ENCODE measurements around the gene DLD.
"Not testable (repeated sequence)": the region's sequence is repeated elsewhere in the genome, so short reads cannot be mapped to it uniquely, and the experiment has no call there.

The DLD gene

DNA sequence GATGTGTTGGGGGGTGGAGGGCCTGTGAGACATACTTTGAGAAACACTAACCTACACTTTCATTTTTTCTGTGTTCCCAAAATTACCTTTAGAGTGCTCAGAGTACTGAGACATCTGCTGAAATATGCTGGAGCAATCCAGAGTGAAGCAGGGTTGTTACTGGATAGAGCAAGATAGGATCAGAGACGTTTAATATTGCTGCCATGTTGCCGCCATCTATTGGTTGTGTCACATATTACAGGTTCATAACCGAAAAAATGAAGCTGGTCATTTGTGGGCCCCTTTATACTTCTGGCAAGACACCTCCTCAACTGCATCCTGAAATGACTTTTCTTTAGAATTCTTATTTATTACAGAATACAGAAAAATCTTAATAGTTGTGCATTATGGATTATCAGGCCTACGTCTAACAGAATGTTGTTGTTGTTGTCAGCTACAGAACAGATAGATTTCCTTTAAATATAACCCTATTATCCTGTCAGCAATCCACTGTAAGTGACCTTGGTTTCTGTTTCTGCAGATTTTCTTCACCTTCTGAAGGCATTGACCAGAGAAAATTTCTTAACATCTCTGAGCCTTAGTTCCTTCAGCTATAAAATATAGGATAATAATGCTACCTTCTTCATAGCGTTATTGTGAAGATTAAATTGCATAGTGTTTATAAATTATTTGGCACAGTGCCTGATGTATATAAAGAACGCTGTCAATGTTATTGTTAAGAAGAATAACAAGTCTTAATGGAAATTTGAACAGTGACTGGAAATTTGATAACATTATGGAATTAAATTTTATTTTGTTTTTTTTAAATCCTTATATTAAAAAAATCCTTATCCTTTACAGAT, 16.2 kb upstream of the DLD start:
- DNase-seq: peak; percentile 63

DNA sequence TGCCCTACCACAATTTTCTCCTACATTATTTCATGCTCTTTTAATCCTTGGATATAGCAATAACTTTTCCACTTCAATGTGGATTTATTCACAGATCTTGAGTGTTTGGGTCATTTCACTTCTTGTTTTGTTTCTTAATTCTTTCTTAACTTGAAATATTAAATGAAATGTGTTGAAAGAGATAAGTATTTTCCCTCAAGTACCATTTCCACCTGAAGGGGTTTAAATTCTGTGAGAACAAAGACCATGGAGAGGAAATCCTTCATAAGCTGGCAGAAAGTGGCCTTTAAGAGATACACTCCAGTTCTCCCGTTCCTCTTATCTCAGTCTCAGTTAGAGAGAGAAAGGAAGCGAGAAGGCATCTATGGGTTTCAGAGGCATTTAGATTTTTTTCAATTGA, 14.1 kb upstream of the DLD start:
- DNase-seq: no peak

DNA sequence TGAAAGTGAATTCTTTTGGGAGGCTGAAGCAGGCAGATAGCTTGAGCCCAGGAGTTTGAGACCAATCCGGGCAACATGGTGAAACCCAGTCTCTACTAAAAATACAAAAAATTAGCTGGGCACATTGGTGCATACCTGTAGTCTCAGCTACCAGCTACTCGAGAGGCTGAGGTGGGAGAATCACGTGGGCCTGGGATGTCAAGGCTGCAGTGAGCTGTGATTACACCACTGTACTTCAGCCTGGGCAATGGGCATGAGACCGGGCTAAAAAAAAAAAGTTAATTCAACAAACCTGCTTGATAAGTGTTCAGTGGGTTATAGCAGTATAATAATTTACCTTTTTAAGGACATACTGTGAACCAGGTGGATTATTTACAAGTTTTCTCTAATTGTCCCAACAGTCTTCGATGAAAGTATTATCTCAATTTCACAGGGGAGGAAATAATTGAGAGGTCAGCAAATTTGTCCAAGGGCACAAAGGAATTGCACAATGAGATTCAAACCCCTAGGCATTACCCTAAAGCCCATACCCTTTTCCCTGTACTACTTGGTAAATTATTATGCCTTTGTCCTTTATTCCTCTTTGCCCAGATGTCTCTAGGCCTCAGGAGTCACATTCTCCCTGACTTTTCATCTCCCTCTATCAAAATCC, 13.1 kb upstream of the DLD start:
- DNase-seq: no peak

DNA sequence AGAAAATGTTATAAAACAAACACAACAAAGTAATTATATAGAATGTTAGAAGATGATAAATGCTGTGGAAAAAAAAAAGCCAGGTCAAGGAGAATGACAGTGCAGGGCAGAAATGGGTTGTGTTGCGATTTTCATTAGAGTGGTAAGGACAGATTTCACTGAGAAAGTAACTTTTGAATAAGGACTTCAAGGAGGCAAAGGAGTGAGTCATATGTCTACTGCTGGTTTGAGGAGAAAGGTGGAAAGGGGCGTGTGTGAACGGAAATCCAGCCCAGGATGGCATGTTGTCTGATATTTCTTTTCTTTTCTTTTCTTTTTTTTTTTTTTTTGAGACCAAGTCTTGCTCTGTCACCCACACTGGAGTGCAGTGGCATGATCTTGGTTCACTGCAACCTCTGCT, 12.3 kb upstream of the DLD start:
- no peak for DNase-seq

DNA sequence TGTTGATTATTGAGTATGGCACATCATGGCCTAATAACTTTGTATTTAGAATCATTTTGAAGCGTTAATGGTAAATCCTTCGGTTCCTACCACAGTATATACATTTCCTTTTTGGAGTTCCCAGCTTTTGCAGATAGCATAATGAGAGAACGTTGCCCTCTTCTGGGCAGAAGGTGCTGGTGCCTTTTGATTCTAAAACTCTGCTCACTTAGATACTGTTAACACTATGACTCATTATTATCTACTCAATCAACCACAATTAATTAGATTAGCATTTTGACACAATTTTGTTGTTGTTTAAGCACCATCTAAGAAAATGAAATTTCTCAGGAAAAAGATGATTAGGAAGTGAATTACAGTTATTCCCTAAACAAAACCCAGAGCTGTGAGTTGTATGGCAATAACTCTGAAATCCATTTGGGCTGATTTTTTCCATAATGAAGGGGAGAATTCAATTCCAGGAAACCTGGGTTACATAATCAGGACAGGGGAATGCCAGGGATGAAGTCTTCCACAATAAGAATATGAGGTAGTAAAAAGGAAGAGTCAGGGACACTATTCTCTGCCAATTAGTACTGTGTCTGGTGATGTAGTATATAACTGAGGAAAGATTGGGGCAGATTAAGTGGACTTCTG, 11.5 kb upstream of the DLD start:
- DNase-seq: peak; percentile 57

DNA sequence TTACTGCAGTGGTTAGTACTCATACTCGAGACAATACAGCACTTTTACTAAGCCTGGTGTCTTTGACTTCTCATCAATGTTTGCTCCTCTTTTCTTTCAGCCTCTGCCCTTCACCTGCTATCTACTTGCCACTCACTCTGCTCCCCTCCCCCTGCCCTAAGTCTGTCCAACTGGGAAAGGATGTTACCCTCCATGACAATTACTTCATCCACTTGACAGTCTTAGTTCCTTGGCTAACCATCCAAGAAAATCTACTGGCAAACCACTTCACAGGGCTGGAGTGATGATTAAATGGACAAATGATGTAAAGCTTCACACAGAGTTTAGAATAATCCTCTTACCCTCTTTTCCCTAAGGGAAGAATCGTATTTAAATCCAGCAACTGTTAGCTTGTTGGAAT, 8.2 kb upstream of the DLD start:
- no peak for DNase-seq

DNA sequence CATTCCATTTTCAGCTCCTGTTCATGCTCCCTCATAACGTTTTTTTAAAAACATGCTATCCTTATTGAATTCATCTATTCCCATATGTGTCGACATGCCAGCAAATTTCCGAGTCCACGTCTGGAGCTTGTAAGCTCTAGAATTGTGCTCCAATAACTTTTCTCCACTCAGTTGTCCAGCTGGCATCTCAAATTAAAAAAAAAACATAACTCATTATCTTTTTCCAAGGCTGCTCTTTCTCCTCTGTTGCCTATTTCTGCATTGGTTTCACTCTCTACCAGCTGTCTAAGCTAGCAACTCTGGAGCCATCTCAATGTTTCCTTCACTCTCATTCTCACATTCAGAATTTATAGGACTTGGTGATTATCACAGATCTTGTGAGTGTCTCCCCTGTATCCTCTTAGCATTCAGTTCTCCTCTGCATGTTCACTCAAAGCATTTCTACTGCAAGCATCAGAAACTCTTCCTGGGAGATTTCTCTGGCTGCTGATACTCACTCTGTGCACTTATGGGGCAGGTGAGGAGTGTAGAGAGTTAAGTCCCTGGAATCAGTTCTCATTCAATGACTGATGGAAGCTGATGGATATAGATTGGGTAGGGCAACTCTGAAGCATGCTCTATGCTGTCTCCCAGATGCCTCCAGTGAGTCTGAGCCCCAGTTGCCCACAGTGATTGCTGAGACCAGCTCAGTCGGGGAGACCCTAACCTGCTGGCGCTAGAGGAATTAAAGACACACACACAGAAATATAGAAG, 6.7 kb upstream of the DLD start:
- no peak for DNase-seq

DNA sequence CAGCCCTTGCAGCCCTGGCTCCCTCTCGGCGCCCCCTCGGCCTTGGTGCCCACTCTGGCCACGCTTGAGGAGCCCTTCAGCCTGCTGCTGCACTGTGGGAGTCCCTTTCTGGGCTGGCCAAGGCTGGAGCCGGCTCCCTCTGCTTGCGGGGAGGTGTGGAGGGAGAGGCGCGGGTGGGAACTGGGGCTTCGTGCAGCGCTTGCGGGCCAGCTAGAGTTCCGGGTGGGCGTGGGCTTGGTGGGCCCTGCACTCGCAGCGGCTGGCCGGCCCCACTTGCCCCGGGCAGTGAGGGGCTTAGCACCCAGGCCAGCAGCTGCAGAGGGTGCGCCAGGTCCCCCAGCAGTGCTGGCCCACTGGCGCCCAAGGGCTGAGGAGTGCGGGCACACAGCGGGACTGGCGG, 3.2 kb upstream of the DLD start:
- not testable (repeated sequence) for DNase-seq

DNA sequence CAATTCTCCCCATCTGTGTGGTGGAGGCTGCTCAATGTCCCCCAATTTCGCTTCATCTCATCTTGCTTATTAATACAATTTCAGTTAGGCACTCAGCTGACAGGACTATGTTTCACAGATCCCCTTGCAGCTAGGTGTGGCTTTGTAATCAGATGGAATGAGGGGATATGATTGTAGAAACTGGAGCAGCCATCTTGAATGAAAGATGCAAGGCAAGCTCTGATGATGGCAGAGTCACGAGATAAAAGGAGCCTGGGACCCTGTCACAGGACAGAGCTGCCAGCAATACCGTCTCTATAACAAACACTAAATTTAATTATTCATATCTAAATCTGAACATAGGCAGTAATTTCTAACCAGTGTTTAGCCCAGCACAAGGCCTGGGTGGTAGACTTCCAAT, 991 bp upstream of the DLD start:
- DNase-seq: no peak

DNA sequence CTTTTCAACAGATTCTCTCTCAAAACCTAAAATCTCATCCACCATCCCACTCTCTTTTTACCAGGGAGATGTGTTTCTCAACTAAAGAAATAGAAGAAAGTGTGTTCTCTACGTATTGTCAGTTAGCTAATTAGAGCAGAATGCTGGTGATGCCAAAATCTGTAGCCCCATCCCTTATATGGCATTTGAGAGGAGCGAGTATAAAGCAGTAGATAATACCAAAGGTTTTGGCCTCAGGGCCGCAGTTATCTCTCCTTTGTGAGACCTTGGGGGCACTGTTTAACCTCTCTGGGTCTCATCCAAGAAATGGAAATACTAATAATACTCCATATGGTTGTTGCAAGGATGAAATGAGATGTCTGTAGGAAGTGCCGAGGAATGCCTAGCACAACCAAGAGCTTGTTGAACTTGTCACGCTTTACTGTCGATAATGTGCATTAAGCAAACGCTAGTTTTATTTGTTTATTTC, 456 bp upstream of the DLD start:
- no peak for DNase-seq

DNA sequence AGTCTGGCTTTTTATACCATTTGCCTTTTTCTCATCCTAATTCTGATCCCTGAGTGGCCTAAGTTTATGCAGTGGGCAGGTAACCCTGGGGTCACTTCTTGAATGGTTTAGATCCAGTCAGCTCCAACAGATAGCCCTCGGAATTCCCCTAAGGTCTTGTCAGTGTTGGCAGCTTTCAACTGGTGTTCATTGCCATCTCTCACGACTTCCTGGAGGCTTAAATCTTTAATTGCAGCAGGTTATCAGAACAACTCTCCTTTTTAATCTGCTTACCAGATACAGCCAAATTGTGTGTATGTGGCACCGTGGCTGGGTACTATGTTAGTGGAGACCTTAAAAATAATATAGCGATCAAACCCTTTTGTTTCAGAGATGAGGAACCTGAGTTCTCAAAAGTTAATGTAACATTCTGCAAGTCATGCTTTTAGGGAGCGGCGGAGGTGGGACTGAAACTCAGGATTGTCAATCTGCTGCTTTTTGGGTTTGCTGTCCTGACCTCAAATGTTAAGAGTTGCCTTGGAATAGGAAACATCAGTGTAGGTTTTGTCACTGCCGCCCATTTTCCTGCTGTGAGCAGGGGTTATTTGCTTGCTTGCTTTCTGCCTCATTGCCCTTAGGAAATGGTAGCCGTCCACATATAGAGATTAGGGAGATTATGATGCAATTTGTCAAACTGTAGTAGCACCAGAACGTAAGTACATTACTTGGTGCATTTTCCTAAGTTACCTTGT, 818 bp downstream of the DLD start:
- peak; percentile 39 for DNase-seq

DNA sequence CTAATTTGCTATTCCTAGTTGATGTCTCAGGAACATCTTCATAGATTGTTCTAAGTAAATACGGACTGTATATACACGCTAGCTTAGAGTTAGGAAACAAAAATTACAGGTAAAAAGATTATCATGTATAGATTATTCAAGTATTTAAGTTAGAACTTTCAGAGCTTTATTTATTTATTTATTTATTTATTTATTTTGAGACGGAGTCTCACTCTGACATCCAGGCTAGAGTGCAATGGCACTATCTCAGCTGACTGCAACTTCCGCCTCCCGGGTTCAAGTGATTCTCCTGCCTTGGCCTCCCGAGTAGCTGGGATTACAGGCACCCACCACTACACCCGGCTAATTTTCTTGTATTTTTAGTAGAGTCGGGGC, 1.4 kb downstream of the DLD start:
- not testable (repeated sequence) for DNase-seq

DNA sequence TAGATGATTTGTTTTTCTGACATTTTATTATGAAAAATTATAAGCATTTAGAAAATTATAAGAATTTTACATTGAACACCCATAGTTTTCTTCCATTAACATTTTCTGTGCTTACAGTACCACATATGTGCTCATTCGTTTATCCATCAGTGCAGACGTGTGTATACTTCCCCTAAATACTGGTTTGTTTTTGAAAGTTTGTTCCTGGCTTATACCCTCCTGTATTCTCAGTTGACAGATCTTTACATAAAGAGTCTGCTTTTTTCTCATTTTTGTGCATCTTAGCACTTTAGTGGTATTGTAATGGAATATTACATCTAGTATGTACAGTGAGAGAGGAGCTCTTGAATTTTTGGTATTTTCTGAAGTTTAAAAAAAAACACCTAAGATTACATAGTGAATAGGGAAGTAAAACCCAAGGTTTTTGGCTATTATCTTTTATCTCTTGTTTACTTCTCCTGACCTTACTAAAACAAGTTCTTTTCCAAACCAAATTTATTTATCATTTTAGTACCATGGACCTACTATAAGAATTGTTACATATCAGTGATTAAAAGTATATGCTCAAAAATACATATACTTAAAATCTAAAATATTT, 8.1 kb downstream of the DLD start:
- no peak for DNase-seq

DNA sequence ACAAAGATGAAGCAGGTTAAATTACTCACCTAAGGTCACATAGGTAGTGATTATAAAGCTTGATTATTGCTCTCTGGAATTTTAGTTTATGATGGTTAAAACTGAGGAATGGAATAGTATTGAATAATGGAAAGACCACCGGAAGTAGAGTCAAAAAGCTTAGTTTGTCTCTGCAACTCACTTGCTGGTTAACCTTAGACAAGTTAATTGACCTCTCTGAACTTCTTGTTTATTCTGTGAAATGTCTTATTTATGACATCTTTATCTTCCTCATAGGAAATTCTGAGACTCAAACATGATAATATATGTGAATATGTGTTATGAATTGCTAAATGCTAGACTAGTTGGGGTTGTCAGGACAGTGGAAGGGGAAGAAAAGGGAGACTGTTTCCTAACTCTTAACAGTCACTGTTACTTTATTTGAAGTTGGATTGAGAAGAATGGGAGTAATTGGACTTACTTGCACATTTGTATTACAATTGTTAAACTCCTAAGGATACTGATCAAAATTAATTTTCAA, 9.6 kb downstream of the DLD start:
- DNase-seq: no peak

DNA sequence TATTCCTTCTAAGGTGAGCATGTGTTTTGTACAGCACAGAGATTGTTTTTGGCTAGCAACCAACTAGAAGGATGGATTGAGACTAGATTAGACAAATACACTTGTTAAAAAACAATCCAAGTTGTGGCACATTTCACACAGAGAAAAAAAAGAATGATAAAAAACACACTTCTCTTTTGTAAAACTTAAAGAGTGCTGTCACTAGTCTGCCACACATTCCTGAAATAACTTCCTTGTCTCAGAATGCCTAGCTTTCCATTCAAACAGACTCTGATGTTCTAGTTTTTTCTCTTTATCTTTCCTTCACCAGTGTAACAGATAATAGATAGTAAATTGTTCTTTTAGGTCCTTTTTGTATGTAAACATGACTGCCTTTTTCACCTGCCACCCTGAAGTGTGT, 11.4 kb downstream of the DLD start:
- peak; percentile 12 for DNase-seq

DNA sequence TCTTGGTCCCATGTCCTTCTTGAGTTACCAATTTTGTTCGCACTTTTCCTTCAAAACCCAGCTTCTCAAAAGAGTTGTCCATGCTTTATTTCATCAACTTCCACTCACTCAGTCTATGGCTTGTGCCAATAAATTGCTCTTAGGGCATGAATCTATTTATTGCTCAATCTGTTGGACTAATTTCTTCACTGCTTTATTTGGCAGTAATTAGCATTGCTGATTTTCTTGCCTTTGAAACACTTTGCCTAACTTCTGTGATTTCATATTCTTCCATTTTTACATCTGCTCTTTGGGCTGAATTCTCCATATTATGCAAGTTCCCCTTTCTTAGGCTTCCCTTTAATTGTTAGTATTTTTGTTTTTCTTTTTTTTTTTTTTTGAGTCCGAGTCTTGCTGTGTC, 16.8 kb downstream of the DLD start:
- no peak for DNase-seq

DNA sequence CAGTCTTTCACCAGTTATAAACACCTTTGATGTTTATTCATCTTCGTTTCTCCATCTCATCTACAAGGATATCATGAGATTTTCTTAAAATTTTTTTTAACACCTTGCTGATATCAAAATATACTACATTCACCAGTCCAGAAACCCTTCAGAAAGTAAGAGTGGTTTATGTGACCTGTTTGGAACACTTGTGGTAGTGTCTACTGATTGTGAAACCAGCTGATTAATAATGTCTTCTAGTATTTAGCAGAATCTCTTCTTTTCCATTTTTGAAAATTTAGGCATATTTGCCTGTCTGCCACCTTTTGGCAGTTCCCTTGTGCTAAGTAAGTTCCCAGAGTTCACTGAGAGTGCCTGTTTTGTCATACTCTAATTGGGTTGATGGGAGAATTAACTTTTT, 18.5 kb downstream of the DLD start:
- no peak for DNase-seq

DNA sequence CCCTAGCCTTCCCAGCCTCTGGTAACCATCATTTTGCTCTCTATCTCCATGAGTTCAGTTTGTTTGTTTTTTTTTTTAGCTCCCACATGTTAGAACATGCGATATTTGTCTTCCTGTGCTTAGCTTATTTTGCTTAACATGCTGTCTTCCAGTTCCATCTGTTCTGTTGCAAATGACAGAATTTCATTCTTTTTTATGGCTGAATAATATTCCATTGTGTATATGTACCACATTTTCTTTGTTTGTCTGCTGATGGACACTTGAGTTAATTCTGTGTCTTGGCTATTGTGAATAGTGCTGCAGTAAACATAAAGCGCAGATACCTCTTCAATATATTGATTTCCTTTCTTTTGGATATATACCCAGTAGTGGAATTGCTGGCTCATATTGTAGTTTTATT, 21.0 kb downstream of the DLD start:
- no peak for DNase-seq

DNA sequence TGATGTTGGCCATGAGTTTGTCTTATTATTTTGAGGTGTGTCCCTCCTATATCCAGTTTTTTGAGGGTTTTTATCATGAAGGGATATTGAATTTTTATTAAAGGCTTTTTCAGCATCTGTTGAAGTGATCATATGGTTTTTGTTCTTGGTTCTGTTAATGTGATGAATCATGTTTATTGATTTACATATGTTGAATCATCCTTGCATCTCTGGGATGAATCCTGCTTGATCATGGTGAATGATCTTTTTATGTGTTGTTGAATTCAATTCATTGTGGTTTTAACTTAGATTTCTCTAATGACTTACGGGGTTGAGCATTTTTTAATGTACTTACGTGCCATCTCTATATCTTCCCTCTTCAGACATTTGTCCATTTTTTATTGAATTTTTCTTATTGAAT, 22.9 kb downstream of the DLD start:
- DNase-seq: peak; percentile 11

DNA sequence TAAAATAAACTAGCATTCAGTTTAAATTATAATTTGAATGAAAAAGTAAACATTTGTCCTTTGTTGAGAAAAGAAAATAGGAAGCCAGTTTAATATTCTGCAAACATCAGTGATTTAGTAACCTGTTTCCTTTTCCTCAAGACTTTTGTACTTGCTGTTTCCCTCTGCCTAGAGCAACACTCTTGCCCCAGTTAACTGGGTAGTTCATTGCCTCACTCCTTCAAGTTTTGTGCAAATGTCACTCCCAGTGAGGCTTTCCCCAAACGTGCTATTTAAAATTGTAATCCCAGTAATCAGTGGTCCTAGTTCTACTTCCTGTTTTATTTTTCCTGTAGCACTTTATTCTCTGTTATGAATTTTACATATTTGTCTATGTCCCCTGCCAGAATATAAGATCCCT, 23.8 kb downstream of the DLD start:
- DNase-seq: no peak

DNA sequence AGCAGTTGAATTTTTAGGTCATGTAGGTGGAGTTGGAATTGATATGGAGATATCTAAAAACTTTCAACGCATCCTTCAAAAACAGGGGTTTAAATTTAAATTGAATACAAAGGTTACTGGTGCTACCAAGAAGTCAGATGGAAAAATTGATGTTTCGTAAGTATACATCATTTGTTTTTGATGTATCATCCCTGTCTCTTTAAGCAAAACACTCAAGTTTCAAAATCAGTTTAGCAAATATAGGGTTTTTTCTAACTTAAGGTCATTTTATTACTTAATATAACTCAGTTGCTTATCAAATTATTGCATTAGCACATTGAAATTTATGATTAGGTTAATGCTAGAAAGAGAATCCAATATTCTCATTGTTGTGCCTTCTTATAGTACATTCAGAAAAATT, 24.6 kb downstream of the DLD start:
- no peak for DNase-seq

Data from EL (cell line).